HepG2 (cell line): ENCODE results near the gene FAM118B. TPM values are rescaled to one million over a fixed set of nuclear protein-coding genes. Genes with fewer than 3 reads are reported as not detected.

Experiments
- CC2D1A ChIP-seq: sonication (generic); formaldehyde crosslinking; IDR thresholded peaks from 2 replicates; pipeline ENCODE4 v1.8.1; 2023; ENCODE audit warnings: mild to moderate bottlenecking, missing genetic modification reagents
- CEBPG ChIP-seq: IDR thresholded peaks from 2 replicates; pipeline ENCODE4 v1.6.1; 2016
- E2F2 ChIP-seq: sonication (generic); formaldehyde crosslinking; IDR thresholded peaks from 2 replicates; pipeline ENCODE4 v1.4.0; 2020; ENCODE audit warnings: missing genetic modification reagents, borderline replicate concordance
- FOSL2 ChIP-seq: sonication (generic); formaldehyde crosslinking; IDR thresholded peaks from 2 replicates; pipeline ENCODE4 v1.4.0; 2020; ENCODE audit warnings: missing genetic modification reagents
- GLMP ChIP-seq: sonication (generic); formaldehyde crosslinking; IDR thresholded peaks from 2 replicates; pipeline ENCODE4 v1.9.0; 2021; ENCODE audit warnings: missing genetic modification reagents, mild to moderate bottlenecking, borderline replicate concordance
- PLRG1 ChIP-seq: fragments of 450-650 bp; conservative IDR thresholded peaks from 2 replicates; pipeline ENCODE4 v1.6.1; 2016
- SATB2 ChIP-seq: sonication (generic); formaldehyde crosslinking; IDR thresholded peaks from 2 replicates; pipeline ENCODE4 v1.5.0; 2020; ENCODE audit warnings: missing genetic modification reagents
- ZNF264 ChIP-seq: sonication (generic); formaldehyde crosslinking; IDR thresholded peaks from 2 replicates; pipeline ENCODE4 v1.4.0; 2020; ENCODE audit warnings: missing genetic modification reagents
- polyA plus RNA-seq, 8 experiments: library from polyadenylated mRNA; depleted of rRNA in 3 of 8; stranded (reverse) in 7 of 8; unstranded in 1 of 8; fragments of >200 nt; fragmentation: Illumina TruSeq in 4 of 8; extraction: Trizol in 4 of 8; gene quantifications; 2 replicates each; pipeline versions ENCODE4 v1.2.1 to v1.2.3, GENCODE V29; 2011 to 2016; ENCODE audit warnings: low read depth in 4 of 8, missing spikeins in 1 of 8, mixed read lengths in 1 of 8; ENCODE audit not compliant: insufficient read depth in 1 of 8
- total RNA-seq, 5 experiments: library from RNA; depleted of rRNA; stranded (reverse); fragments of >200 nt; fragmentation: Illumina TruSeq; extraction: Trizol; gene quantifications; 2 replicates each; pipeline ENCODE4 v1.2.3, GENCODE V29; 2016; ENCODE audit warnings: low read depth in 1 of 5
- TF ChIP-seq, protein P1 (sequence below): sonication (generic); formaldehyde crosslinking; IDR thresholded peaks from 2 replicates; pipeline ENCODE4 v1.9.0; 2021; ENCODE audit warnings: mild to moderate bottlenecking, missing genetic modification reagents
- TF ChIP-seq, protein P2 (sequence below): sonication (generic); formaldehyde crosslinking; IDR thresholded peaks from 2 replicates; pipeline ENCODE4 v1.4.0; 2020; ENCODE audit warnings: missing genetic modification reagents, borderline replicate concordance
- TF ChIP-seq, protein P3 (sequence below): sonication (generic); formaldehyde crosslinking; IDR thresholded peaks from 2 replicates; pipeline ENCODE4 v1.5.0; 2020; ENCODE audit warnings: mild to moderate bottlenecking, missing genetic modification reagents
- TF ChIP-seq, protein P4 (sequence below): sonication (generic); formaldehyde crosslinking; IDR thresholded peaks from 2 replicates; pipeline ENCODE4 v1.4.0; 2020; ENCODE audit warnings: mild to moderate bottlenecking, missing genetic modification reagents

Gene FAM118B
- total and polyA plus RNA-seq, 2 of the 13 experiments (the other 11 are each of a cell fraction or from before 2014, with no cell fraction given), result 10.2 to 25.7 TPM

GRCh38 chr11:126186708-126187529 is 24.7 kb upstream of the FAM118B start (continued):
- TF ChIP-seq, protein P1, sequence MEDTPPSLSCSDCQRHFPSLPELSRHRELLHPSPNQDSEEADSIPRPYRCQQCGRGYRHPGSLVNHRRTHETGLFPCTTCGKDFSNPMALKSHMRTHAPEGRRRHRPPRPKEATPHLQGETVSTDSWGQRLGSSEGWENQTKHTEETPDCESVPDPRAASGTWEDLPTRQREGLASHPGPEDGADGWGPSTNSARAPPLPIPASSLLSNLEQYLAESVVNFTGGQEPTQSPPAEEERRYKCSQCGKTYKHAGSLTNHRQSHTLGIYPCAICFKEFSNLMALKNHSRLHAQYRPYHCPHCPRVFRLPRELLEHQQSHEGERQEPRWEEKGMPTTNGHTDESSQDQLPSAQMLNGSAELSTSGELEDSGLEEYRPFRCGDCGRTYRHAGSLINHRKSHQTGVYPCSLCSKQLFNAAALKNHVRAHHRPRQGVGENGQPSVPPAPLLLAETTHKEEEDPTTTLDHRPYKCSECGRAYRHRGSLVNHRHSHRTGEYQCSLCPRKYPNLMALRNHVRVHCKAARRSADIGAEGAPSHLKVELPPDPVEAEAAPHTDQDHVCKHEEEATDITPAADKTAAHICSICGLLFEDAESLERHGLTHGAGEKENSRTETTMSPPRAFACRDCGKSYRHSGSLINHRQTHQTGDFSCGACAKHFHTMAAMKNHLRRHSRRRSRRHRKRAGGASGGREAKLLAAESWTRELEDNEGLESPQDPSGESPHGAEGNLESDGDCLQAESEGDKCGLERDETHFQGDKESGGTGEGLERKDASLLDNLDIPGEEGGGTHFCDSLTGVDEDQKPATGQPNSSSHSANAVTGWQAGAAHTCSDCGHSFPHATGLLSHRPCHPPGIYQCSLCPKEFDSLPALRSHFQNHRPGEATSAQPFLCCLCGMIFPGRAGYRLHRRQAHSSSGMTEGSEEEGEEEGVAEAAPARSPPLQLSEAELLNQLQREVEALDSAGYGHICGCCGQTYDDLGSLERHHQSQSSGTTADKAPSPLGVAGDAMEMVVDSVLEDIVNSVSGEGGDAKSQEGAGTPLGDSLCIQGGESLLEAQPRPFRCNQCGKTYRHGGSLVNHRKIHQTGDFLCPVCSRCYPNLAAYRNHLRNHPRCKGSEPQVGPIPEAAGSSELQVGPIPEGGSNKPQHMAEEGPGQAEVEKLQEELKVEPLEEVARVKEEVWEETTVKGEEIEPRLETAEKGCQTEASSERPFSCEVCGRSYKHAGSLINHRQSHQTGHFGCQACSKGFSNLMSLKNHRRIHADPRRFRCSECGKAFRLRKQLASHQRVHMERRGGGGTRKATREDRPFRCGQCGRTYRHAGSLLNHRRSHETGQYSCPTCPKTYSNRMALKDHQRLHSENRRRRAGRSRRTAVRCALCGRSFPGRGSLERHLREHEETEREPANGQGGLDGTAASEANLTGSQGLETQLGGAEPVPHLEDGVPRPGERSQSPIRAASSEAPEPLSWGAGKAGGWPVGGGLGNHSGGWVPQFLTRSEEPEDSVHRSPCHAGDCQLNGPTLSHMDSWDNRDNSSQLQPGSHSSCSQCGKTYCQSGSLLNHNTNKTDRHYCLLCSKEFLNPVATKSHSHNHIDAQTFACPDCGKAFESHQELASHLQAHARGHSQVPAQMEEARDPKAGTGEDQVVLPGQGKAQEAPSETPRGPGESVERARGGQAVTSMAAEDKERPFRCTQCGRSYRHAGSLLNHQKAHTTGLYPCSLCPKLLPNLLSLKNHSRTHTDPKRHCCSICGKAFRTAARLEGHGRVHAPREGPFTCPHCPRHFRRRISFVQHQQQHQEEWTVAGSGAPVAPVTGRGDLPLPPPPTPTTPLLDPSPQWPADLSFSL (CRISPR knock-in tag), result no peak
- TF ChIP-seq, protein P2, sequence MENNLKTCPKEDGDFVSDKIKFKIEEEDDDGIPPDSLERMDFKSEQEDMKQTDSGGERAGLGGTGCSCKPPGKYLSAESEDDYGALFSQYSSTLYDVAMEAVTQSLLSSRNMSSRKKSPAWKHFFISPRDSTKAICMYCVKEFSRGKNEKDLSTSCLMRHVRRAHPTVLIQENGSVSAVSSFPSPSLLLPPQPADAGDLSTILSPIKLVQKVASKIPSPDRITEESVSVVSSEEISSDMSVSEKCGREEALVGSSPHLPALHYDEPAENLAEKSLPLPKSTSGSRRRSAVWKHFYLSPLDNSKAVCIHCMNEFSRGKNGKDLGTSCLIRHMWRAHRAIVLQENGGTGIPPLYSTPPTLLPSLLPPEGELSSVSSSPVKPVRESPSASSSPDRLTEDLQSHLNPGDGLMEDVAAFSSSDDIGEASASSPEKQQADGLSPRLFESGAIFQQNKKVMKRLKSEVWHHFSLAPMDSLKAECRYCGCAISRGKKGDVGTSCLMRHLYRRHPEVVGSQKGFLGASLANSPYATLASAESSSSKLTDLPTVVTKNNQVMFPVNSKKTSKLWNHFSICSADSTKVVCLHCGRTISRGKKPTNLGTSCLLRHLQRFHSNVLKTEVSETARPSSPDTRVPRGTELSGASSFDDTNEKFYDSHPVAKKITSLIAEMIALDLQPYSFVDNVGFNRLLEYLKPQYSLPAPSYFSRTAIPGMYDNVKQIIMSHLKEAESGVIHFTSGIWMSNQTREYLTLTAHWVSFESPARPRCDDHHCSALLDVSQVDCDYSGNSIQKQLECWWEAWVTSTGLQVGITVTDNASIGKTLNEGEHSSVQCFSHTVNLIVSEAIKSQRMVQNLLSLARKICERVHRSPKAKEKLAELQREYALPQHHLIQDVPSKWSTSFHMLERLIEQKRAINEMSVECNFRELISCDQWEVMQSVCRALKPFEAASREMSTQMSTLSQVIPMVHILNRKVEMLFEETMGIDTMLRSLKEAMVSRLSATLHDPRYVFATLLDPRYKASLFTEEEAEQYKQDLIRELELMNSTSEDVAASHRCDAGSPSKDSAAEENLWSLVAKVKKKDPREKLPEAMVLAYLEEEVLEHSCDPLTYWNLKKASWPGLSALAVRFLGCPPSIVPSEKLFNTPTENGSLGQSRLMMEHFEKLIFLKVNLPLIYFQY (CRISPR knock-in tag), result peak; percentile 42; the same call in 1 of the 2 replicates
- TF ChIP-seq, protein P3, sequence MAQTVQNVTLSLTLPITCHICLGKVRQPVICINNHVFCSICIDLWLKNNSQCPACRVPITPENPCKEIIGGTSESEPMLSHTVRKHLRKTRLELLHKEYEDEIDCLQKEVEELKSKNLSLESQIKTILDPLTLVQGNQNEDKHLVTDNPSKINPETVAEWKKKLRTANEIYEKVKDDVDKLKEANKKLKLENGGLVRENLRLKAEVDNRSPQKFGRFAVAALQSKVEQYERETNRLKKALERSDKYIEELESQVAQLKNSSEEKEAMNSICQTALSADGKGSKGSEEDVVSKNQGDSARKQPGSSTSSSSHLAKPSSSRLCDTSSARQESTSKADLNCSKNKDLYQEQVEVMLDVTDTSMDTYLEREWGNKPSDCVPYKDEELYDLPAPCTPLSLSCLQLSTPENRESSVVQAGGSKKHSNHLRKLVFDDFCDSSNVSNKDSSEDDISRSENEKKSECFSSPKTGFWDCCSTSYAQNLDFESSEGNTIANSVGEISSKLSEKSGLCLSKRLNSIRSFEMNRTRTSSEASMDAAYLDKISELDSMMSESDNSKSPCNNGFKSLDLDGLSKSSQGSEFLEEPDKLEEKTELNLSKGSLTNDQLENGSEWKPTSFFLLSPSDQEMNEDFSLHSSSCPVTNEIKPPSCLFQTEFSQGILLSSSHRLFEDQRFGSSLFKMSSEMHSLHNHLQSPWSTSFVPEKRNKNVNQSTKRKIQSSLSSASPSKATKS (CRISPR knock-in tag), result no peak
- TF ChIP-seq GLMP, result no peak
- TF ChIP-seq, protein P4, sequence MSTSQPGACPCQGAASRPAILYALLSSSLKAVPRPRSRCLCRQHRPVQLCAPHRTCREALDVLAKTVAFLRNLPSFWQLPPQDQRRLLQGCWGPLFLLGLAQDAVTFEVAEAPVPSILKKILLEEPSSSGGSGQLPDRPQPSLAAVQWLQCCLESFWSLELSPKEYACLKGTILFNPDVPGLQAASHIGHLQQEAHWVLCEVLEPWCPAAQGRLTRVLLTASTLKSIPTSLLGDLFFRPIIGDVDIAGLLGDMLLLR, result 0 out of 2 replicates have a peak, but pooled peaks have one; percentile 55
- TF ChIP-seq CC2D1A (CRISPR knock-in tag), result no peak
- no peak for TF ChIP-seq SATB2
- TF ChIP-seq ZNF264, result 0 out of 2 replicates have a peak, but pooled peaks have one; percentile 67
- TF ChIP-seq CEBPG, result 0 out of 2 replicates have a peak, but pooled peaks have one; percentile 2
- no peak for TF ChIP-seq E2F2 (CRISPR knock-in tag)
- TF ChIP-seq FOSL2, result peak; percentile 14; the same call in 1 of the 2 replicates
- TF ChIP-seq PLRG1, result no peak
